Right lobe of liver (tissue), 6 donors: ENCODE measurements around the gene ZIC4. TPM values are rescaled to one million over a fixed set of nuclear protein-coding genes. Genes with fewer than 3 reads are reported as not detected.

Source experiments
- ATAC-seq, 4 donors: fragments of 200-7000 bp; cut with Tn5 transposase; one replicate each; pipeline ENCODE4 v1.9.1; 2020; ENCODE audit warnings: mild to moderate bottlenecking in 4 of 4, moderate library complexity in 4 of 4
- DNase-seq, 3 donors: peaks; one replicate each; pipeline ENCODE4 v3.0.0-alpha.2; 2020
- H3K27ac ChIP-seq, 3 donors: fragments of 200-600 bp; one replicate each; pipeline ENCODE4 v1.8.0; 2022
- H3K27me3 ChIP-seq, 2 donors: fragments of 200-600 bp; one replicate each; pipeline ENCODE4 v1.8.0; 2022
- H3K36me3 ChIP-seq, 4 donors: fragments of 200-600 bp; sonication (generic) in 1 of 4; one replicate each; pipeline versions ENCODE4 v1.5.1 to v1.8.0; 2017 to 2022; ENCODE audit warnings: control low read depth in 1 of 4
- H3K4me1 ChIP-seq, 4 donors: fragments of 200-600 bp; sonication (generic) in 1 of 4; one replicate each; pipeline versions ENCODE4 v1.5.1 to v1.8.0; 2017 to 2022; ENCODE audit warnings: control low read depth in 1 of 4
- H3K4me3 ChIP-seq, 3 donors: fragments of 200-600 bp; one replicate each; pipeline ENCODE4 v1.8.0; 2022
- H3K9me3 ChIP-seq, 4 donors: fragments of 200-600 bp; sonication (generic) in 1 of 4; one replicate each; pipeline versions ENCODE4 v1.5.1 to v1.8.0; 2017 to 2022; ENCODE audit warnings: control low read depth in 1 of 4
- CTCF ChIP-seq, 4 donors: fragments of 200-600 bp in 3 of 4; fragments of 450-650 bp in 1 of 4; IDR thresholded peaks; one replicate each; pipeline versions ENCODE4 v1.5.1 to v1.8.0; 2016 to 2022; ENCODE audit warnings: antibody characterized with exemption in 4 of 4, mild to moderate bottlenecking in 2 of 4
- POLR2A ChIP-seq: fragments of 450-650 bp; IDR thresholded peaks from one replicate; pipeline ENCODE4 v1.6.1; 2017; ENCODE audit warnings: antibody characterized with exemption, mild to moderate bottlenecking
- WGBS: methylation state at CpG from one replicate; pipeline ENCODE4 v1.1.6; 2018; ENCODE audit warnings: low coverage, low lambda C conversion rate; ENCODE audit not compliant: insufficient coverage; ENCODE audit errors: missing lambda C conversion rate; 5-methylcytosine and 5-hydroxymethylcytosine counted together
- intact Hi-C, 2 donors: fragments of 100-400 bp; cut with DNase I; formaldehyde crosslinking; loops; one replicate each; pipeline versions ENCODE4 v1.11.2 to v1.14.1; 2022
- total RNA-seq, 6 experiments: library from RNA; depleted of rRNA in 2 of 6; stranded (reverse); fragments of >200 nt in 2 of 6; fragmentation: NEBNext Ultra II Directional in 3 of 6; extraction: Animal tissue kit (Norgen Biotek cat#: 25700) in 3 of 6; gene quantifications; one replicate each; pipeline versions ENCODE4 v1.1.0 to v1.2.4, GENCODE V29; 2016 to 2023
- donor health status: DM: no; HTN: yes; CAD: no.
- donor health status: DM: no; HTN: no; CAD: no.
- donor health status: DM: no; HTN: no; CAD: no.
- donor health status: DM: no; HTN: yes; CAD: no.
- donor health status: DM: no; HTN: yes; CAD: no.

ZIC4 gene
- total RNA-seq, 6 experiments from 2014 or later = 0.04 to 0.28 (median 0.12) TPM; not detected in 3

DNA sequence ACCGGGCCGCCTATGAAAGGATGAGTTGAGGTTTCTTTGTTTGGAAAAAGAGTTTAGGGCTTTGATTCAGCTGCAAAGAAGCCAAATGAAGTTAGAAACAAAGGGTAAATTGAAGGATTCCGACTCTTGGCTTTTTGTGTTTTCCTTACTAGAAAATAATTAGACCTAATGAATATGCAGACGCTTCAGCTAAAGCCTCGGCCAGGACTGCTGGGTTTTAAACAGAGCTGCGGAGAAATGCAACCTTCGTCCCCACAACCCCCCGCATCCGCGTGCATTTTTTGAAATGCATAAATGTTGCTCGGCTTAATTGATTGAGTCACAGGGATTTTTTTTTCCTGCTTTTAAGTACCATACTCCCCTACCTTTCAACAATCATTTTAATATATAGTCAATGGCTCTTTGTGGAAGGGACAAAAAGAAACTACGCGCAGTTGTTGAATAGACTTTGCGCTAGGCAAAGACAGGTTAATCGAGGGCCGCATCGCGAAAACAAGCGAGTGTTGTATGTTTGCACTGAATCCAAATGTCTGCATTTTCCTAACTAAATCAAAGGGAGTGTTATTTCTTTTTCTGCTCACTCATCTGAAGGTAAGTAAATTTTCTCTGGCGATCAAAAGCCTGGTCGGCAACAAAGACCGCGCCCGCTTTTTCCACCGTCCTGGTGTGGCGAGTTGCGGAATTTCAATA, 1.3 kb upstream of the ZIC4 start:
- WGBS = 28% methylated on average over 27 of the region's 27 CpGs
- ATAC-seq = no peak
- no peak for TF ChIP-seq CTCF (IDR thresholded peaks at IDR 0.05)
- TF ChIP-seq POLR2A = no peak
- H3K9me3 ChIP-seq = no peaks in the 10 kb centered on the region
- intact Hi-C loops = no loop called here
- peaks cover 0 to 13% (median 0%) of the 10 kb centered on the region in 4 donors for H3K4me1 ChIP-seq
- H3K36me3 ChIP-seq = no peaks in the 10 kb centered on the region
- peaks cover 7 to 14% of the 10 kb centered on the region in 2 donors for H3K27me3 ChIP-seq
- H3K27ac ChIP-seq = no peak overlapping the region
- no peak overlapping the region for H3K4me3 ChIP-seq
- no peak for DNase-seq

DNA sequence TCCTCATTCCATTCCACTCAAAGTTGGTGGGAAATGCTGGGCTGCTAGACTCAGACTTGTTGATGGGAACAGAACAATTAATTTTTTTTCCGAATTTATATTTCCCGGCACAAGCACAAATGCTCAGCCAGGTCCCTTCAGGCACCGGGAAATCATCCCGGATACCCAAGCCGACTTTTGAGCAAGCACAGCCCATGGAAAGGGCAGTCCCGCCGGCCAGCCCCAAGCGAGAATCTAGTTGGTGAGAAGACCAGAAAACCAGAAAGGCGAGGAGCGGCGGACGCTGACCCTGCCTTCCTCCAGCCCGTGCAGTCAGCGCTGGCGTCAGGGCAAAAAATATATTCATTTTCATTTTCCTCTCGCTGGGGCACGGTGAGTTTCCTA, 763 bp upstream of the ZIC4 start:
- no peak for TF ChIP-seq CTCF (IDR thresholded peaks at IDR 0.05)
- TF ChIP-seq POLR2A = no peak
- ATAC-seq = no peak
- H3K27me3 ChIP-seq = peaks cover 7 to 14% of the 10 kb centered on the region in 2 donors
- 23% methylated on average over 17 of the region's 17 CpGs for WGBS
- no peak overlapping the region for H3K4me3 ChIP-seq
- no peaks in the 10 kb centered on the region for H3K9me3 ChIP-seq
- DNase-seq = no peak
- no peak overlapping the region for H3K27ac ChIP-seq
- peaks cover 0 to 13% (median 0%) of the 10 kb centered on the region in 4 donors for H3K4me1 ChIP-seq
- no peaks in the 10 kb centered on the region for H3K36me3 ChIP-seq
- intact Hi-C loops = no loop called here

DNA sequence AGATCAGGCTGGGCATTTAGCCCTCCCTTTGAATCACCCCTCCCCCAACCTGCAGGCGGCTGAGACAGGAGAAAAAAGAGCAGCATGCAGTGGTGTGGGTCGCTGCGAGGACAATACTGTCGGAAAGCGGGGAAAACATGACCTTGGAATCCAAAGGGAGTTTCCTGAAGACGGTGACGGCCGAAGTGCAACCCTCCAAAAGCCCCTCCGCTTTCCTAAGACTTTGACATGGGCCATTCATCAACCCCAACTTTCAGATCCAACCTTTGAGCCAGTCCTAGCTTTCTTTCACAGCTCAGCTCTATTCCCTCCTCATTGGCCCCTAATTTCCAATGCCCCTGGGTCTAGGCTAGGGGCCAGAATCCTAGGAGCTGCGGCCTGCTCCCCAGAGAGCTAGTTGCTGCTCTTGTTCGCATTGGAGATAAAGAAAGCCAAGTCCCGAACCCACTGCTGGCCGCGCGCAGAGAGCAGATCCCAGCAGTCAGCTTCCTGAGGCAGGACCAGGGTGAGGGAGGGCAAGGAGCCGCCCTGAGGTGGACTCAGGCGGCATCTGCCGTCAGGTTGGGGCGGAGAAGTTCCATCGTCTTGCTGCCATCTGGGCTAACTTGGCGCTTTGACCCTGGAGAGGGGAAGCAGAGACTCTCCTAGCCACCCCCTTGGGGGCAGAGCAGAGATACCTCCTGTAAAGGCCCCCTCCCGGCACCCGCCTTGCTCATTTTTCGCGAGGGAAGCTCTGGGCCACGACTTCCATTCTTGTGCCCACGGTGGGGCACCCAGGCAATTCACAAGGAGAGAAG, 914 bp downstream of the ZIC4 start:
- intact Hi-C loops = no loop called here
- Histone ChIP-seq H3K9me3 (no peaks in the 10 kb centered on the region), H3K27me3 (peaks cover 7 to 14% of the 10 kb centered on the region in 2 donors), H3K27ac (no peak overlapping the region), H3K4me1 (peaks cover 0 to 4% (median 0%) of the 10 kb centered on the region in 4 donors), H3K36me3 (no peaks in the 10 kb centered on the region), H3K4me3 (no peak overlapping the region)
- DNase-seq = no peak
- no peak for TF ChIP-seq POLR2A
- no peak for TF ChIP-seq CTCF (IDR thresholded peaks at IDR 0.05)
- WGBS = 23% methylated on average over 16 of the region's 27 CpGs
- ATAC-seq = peak in 1 of 4 donors; percentile 23

GRCh38 chr3:147404800-147405230, 1.5 kb downstream of the ZIC4 start:
- 11% methylated on average over 6 of the region's 16 CpGs for WGBS
- Histone ChIP-seq H3K27me3 (peaks cover 7 to 14% of the 10 kb centered on the region in 2 donors), H3K9me3 (no peaks in the 10 kb centered on the region), H3K27ac (no peak overlapping the region), H3K4me1 (no peaks in the 10 kb centered on the region), H3K4me3 (no peak overlapping the region), H3K36me3 (no peaks in the 10 kb centered on the region)
- intact Hi-C loops = no loop called here
- DNase-seq (no peak), ATAC-seq (peak in 2 of 4 donors; percentile 16 to 38)
- TF ChIP-seq CTCF (IDR thresholded peaks at IDR 0.05) = no peak
- no peak for TF ChIP-seq POLR2A
